H9 (cell line): ENCODE results near the gene PDE8A. TPM values are rescaled to one million over a fixed set of nuclear protein-coding genes. Genes with fewer than 3 reads are reported as not detected.

Experiments used
- DNase-seq: peaks from one replicate; pipeline ENCODE4 v3.0.0-alpha.2; 2017
- H2AFZ ChIP-seq: one replicate; pipeline ENCODE4 v1.6.1; 2013; ENCODE audit warnings: mild to moderate bottlenecking, low read length, control low read depth, moderate library complexity
- H2AK5ac ChIP-seq: 2 replicates; pipeline ENCODE4 v1.6.1; 2013; ENCODE audit warnings: low read length, control low read depth, mixed read lengths; ENCODE audit not compliant: insufficient read length
- H2BK120ac ChIP-seq: one replicate; pipeline ENCODE4 v1.6.1; 2013; ENCODE audit warnings: low read depth, mild to moderate bottlenecking, low read length, control low read depth, inconsistent platforms; ENCODE audit not compliant: poor library complexity, severe bottlenecking
- H2BK12ac ChIP-seq: 2 replicates; pipeline ENCODE4 v1.6.1; 2013; ENCODE audit warnings: low read length, control low read depth, mixed read lengths, low read depth; ENCODE audit not compliant: insufficient read length
- H2BK15ac ChIP-seq: 2 replicates; pipeline ENCODE4 v1.6.1; 2013; ENCODE audit warnings: low read depth, low read length, control low read depth
- H2BK20ac ChIP-seq: one replicate; pipeline ENCODE4 v1.6.1; 2013; ENCODE audit warnings: low read depth, mild to moderate bottlenecking, low read length, control low read depth, inconsistent platforms; ENCODE audit not compliant: poor library complexity, severe bottlenecking
- H2BK5ac ChIP-seq: 2 replicates; pipeline ENCODE4 v1.6.1; 2013; ENCODE audit warnings: low read length, control low read depth, mixed read lengths; ENCODE audit not compliant: insufficient read length
- H3K14ac ChIP-seq: 2 replicates; pipeline ENCODE4 v1.6.1; 2013; ENCODE audit warnings: low read length, control low read depth; ENCODE audit not compliant: insufficient read depth
- H3K18ac ChIP-seq: 2 replicates; pipeline ENCODE4 v1.6.1; 2013; ENCODE audit warnings: low read depth, mild to moderate bottlenecking, mixed read lengths, low read length, control low read depth; ENCODE audit not compliant: insufficient read length
- H3K23ac ChIP-seq: 2 replicates; pipeline ENCODE4 v1.6.1; 2013; ENCODE audit warnings: low read length, control low read depth, mixed read lengths, low read depth; ENCODE audit not compliant: insufficient read length
- H3K23me2 ChIP-seq: 2 replicates; pipeline ENCODE4 v1.6.1; 2013; ENCODE audit warnings: low read depth, mild to moderate bottlenecking, mixed read lengths, low read length, control low read depth; ENCODE audit not compliant: insufficient read length, poor library complexity, severe bottlenecking
- H3K27ac ChIP-seq: 2 replicates; pipeline ENCODE4 v1.5.1; 2013; ENCODE audit warnings: low read length, control low read depth, mixed read lengths, low read depth; ENCODE audit not compliant: insufficient read length
- H3K27me3 ChIP-seq: 2 replicates; pipeline ENCODE4 v1.6.1; 2013; ENCODE audit warnings: low read length, control low read depth, inconsistent platforms; ENCODE audit not compliant: insufficient read depth
- H3K4ac ChIP-seq: 2 replicates; pipeline ENCODE4 v1.6.1; 2013; ENCODE audit warnings: low read depth, mild to moderate bottlenecking, control low read depth, inconsistent platforms, low read length, moderate library complexity
- H3K4me1 ChIP-seq: 2 replicates; pipeline ENCODE4 v1.6.1; 2013; ENCODE audit warnings: low read length, control low read depth, inconsistent platforms; ENCODE audit not compliant: insufficient read depth
- H3K4me2 ChIP-seq: 2 replicates; pipeline ENCODE4 v1.6.1; 2013; ENCODE audit warnings: low read length, control low read depth, mixed read lengths; ENCODE audit not compliant: insufficient read length, insufficient read depth
- H3K56ac ChIP-seq: 2 replicates; pipeline ENCODE4 v1.6.1; 2013; ENCODE audit warnings: low read depth, mild to moderate bottlenecking, mixed read lengths, low read length, control low read depth; ENCODE audit not compliant: insufficient read length
- H3K79me1 ChIP-seq: 2 replicates; pipeline ENCODE4 v1.6.1; 2013; ENCODE audit warnings: low read depth, mild to moderate bottlenecking, moderate library complexity, low read length, control low read depth, inconsistent platforms; ENCODE audit not compliant: insufficient read depth, poor library complexity, severe bottlenecking
- H3K79me2 ChIP-seq: 2 replicates; pipeline ENCODE4 v1.6.1; 2013; ENCODE audit warnings: low read length, control low read depth, inconsistent platforms; ENCODE audit not compliant: insufficient read depth
- H3K9ac ChIP-seq: 2 replicates; pipeline ENCODE4 v1.6.1; 2013; ENCODE audit warnings: low read length, control low read depth, mixed read lengths; ENCODE audit not compliant: insufficient read length; ENCODE audit errors: extremely low read depth
- H3K9me3 ChIP-seq: one replicate; pipeline ENCODE4 v1.6.1; 2013; ENCODE audit warnings: low read depth, low read length, inconsistent platforms; ENCODE audit not compliant: control insufficient read depth
- H3T11ph ChIP-seq: one replicate; pipeline ENCODE4 v1.6.1; 2013; ENCODE audit warnings: mild to moderate bottlenecking, low read length, control low read depth, inconsistent platforms
- H4K20me1 ChIP-seq: one replicate; pipeline ENCODE4 v1.6.1; 2013; ENCODE audit not compliant: control insufficient read depth, insufficient read length, insufficient read depth
- H4K5ac ChIP-seq: 2 replicates; pipeline ENCODE4 v1.6.1; 2013; ENCODE audit warnings: low read depth, mild to moderate bottlenecking, mixed read lengths, low read length, control low read depth; ENCODE audit not compliant: insufficient read length
- H4K8ac ChIP-seq: replicated peaks from 2 replicates; pipeline ENCODE4 v1.6.1; 2013; ENCODE audit warnings: low read length, control low read depth, mixed read lengths, low read depth; ENCODE audit not compliant: insufficient read length
- H4K91ac ChIP-seq: 2 replicates; pipeline ENCODE4 v1.6.1; 2013; ENCODE audit warnings: low read depth, mild to moderate bottlenecking, moderate library complexity, mixed read lengths, low read length, control low read depth; ENCODE audit not compliant: insufficient read length
- H3K27ac Mint-ChIP-seq, 3 experiments: 2 replicates in 2 of 3; 3 replicates in 1 of 3; pipeline ENCODE4 v1.8.0; 2020 to 2021; ENCODE audit warnings: mixed read lengths in 3 of 3, mild to moderate bottlenecking in 1 of 3, moderate library complexity in 1 of 3
- H3K27me3 Mint-ChIP-seq: 2 replicates; pipeline ENCODE4 v1.8.0; 2021; ENCODE audit warnings: low read depth, mild to moderate bottlenecking, moderate library complexity, mixed read lengths
- H3K36me3 Mint-ChIP-seq, 3 experiments: 2 replicates in 2 of 3; 3 replicates in 1 of 3; pipeline ENCODE4 v1.8.0; 2020 to 2021; ENCODE audit warnings: low read depth in 3 of 3, mixed read lengths in 3 of 3; ENCODE audit not compliant: insufficient read depth in 1 of 3
- H3K4me1 Mint-ChIP-seq, 2 experiments: 2 replicates each; pipeline ENCODE4 v1.8.0; 2020; ENCODE audit warnings: mixed read lengths in 2 of 2
- H3K4me3 Mint-ChIP-seq, 2 experiments: 2 replicates in 1 of 2; 3 replicates in 1 of 2; pipeline ENCODE4 v1.8.0; 2020 to 2021; ENCODE audit warnings: mild to moderate bottlenecking in 2 of 2, mixed read lengths in 2 of 2, moderate library complexity in 1 of 2
- H3K9me3 Mint-ChIP-seq, 2 experiments: 2 replicates in 1 of 2; 3 replicates in 1 of 2; pipeline ENCODE4 v1.8.0; 2020; ENCODE audit warnings: mild to moderate bottlenecking in 2 of 2, mixed read lengths in 2 of 2, moderate library complexity in 1 of 2
- CTCF ChIP-seq: fragments of 200-600 bp; sonication (generic); conservative IDR thresholded peaks from 3 replicates; pipeline ENCODE4 v1.8.0; 2021; ENCODE audit warnings: antibody characterized with exemption, mild to moderate bottlenecking
- WGBS: extraction: QIAGEN DNeasy Blood & Tissue Kit; methylation state at CpG from one replicate; pipeline ENCODE4 v1.1.7; 2013; ENCODE audit warnings: missing lambda C conversion rate, low lambda C conversion rate, mixed read lengths; ENCODE audit not compliant: insufficient read length; ENCODE audit errors: extremely low coverage; 5-methylcytosine and 5-hydroxymethylcytosine counted together
- total RNA-seq: library from RNA; stranded (reverse); gene quantifications from 2 replicates; pipeline ENCODE4 v1.2.1, GENCODE V29; 2021

PDE8A gene
- total RNA-seq, 1 experiment from 2014 or later, result 9.3 TPM

DNA sequence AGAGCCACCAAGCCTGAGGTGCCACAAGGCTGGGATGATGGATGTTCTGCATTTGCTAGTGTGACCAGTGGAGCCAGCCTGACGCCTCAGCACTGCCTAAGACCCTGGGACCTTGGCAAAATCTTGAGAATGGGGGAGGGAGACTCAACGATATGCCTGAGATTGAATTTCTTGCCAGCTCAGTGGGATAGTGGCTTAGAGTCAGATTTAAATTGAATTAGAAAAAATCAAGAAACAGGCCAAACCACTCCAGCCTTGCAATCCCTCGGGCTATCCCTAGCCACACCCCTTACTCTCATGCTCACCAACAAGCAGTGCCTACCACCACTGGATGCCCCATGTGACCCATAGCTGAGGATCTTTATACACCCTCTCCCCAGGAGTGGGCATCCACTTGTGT is 18.7 kb upstream of the PDE8A start:
- H4K91ac ChIP-seq, result no peak overlapping the region
- peaks cover 2% of the 10 kb centered on the region for H3K4me1 ChIP-seq
- no CpG with 5 or more reads among the region's 3 CpGs for WGBS
- no peak overlapping the region for H4K5ac ChIP-seq
- Mint-ChIP-seq H3K36me3 (peaks cover 10 to 23% (median 17%) of the 10 kb centered on the region in 3 experiments), H3K27me3 (no peaks in the 10 kb centered on the region), H3K4me1 (peaks cover 28 to 34% of the 10 kb centered on the region in 2 experiments), H3K9me3 (peaks cover 23 to 25% of the 10 kb centered on the region in 2 experiments), H3K4me3 (no peak overlapping the region), H3K27ac (no peak overlapping the region)
- no peak overlapping the region for H3T11ph ChIP-seq
- H3K23ac ChIP-seq, result no peak overlapping the region
- H3K14ac ChIP-seq, result no peak overlapping the region
- no peak overlapping the region for H3K4me2 ChIP-seq
- no peak overlapping the region for H2AK5ac ChIP-seq
- no peaks in the 10 kb centered on the region for H3K79me2 ChIP-seq
- H2BK5ac ChIP-seq, result no peak overlapping the region
- H3K23me2 ChIP-seq, result no peaks in the 10 kb centered on the region
- H2AFZ ChIP-seq, result no peak overlapping the region
- H3K9me3 ChIP-seq, result peaks cover 5% of the 10 kb centered on the region
- H2BK12ac ChIP-seq, result no peak overlapping the region
- no peak overlapping the region for H3K56ac ChIP-seq
- no peak overlapping the region for H4K8ac ChIP-seq
- no peaks in the 10 kb centered on the region for H3K27me3 ChIP-seq
- H3K4ac ChIP-seq, result no peak overlapping the region
- no peak overlapping the region for H2BK15ac ChIP-seq
- H4K20me1 ChIP-seq, result no peaks in the 10 kb centered on the region
- no peak for DNase-seq
- no peak overlapping the region for H2BK20ac ChIP-seq
- no peak overlapping the region for H3K27ac ChIP-seq
- no peak overlapping the region for H3K9ac ChIP-seq
- no peak overlapping the region for H3K18ac ChIP-seq
- no peak overlapping the region for H2BK120ac ChIP-seq
- no peak for TF ChIP-seq CTCF
- no peaks in the 10 kb centered on the region for H3K79me1 ChIP-seq
